Stimulated activated CD4-positive, alpha-beta T cell treated with anti-CD3 and anti-CD28 coated beads, Interleukin-15, amount 100 ng/mL, for 24 hours (primary cell): ENCODE data around the gene UBQLN3.

Source experiments
- DNase-seq: peaks from one replicate; pipeline ENCODE4 v3.0.0-alpha.2; 2020

The UBQLN3 gene

DNA sequence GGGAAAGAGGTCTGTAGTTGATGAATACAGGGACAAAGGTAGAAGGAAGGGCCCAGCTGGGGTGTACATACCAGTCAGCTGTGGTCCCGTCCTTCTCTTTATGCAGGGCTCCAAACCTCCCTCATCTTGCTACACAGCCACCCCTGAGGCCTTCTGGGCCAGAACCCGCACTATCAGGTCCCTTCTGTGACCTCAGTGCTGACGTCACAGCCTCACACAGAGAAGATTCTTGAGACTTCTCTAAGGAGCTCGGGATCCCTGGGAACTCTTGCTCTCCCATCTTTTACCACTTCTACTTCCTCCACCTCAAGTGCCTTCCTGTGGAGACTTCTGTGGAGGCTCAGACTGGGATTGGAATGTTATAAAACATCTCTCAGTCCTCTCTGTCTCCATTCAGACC lies at the start of gene UBQLN3:
TSS of gene UBQLN3 (minus strand) at position 155 of the 400 bp plus-strand sequence. CDS start 399 bp downstream, outside the sequence.
- no peak for DNase-seq

DNA sequence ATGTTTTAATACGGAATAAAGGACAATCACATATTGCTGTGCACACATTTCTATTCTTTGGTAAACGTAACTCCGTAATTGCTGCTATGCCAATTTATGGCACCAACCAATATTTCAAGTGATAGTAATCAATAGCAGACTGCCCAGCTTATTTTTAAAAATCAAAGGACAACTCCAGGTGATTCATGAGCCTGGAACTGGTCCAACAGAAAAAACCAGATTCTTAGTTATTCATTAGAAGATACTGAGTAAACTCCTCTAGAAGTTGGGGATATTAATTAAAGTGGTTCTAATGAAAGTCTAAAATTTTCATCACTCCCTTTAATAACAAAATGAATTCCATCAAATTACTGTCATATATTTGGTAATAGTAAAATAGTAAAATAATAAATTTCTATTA lies 48.0 kb upstream of the UBQLN3 start:
- no peak for DNase-seq

DNA sequence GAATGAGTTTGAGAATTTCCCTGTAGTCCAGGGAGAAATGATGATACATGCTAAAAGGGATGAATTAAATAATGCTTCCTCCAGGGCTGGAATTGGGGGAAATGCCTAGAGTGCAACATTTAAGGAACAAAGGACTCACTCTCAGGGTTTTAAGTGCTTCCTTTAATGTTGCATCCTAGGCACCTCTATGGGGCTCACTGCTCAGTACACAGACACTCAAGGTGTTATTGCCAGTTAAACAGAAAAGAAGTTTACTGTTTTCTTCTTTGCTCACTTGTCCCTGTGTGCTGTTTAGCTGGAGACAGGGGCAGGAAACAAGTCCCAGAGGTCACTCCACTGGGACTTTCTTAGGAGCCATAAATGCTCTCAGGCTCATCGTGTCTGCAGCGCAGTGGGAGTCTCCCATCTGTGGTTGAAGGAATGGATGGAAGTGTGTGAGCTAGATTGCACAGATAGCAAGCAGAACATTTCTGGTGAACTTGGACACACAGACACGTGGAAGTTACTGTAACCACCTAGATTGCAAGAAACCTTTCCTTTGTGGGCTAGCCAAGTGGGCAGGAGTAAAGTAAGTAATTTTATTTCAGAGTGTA lies 46.9 kb upstream of the UBQLN3 start:
- DNase-seq, result no peak

DNA sequence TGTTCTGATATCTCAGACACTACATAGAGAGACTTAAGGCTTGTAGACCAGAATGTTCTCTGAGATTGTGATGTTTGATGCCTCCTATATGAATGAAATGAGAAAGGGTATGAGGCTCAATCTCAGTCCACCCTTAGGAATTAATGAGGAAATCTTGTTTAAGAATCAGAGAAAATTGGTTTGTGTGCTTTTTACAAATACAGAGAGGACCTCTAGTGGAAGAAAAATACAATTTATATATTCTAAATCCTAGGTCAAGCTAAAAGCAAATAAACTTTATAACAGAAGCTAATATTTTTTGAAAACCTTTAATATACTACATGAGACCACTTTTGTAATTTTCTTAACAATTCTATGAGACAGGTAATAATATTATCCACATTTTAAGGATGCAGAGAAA lies 43.6 kb upstream of the UBQLN3 start:
- DNase-seq, result no peak

DNA sequence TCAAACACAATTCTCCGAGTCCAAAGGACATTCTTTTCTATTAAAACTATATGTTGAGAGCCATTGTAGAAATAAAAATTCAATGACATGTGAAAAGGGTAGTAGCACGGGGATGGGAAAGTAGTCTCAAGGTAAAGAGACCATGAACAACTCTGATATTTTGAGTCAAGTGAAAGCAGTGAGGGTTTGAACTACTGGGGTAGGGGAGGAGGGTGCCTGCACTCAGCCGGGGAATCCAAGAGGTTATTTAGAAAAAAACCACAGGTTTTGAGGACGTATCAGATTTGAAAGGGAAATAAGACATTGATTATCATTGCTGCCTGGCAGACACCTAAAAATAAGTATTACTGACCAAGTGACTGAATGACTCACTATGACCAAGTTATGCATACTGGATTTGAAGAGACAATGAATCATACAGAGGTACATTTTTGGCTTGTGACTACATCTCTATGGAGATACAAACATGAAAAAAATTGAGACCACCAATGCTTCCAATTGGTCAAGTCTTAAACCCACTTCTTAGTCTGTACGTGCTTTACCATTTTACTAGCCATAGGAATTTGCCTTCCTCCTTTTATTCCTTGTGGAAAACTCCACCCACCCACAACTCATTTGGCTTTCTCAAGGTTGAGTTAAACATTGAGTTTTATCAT lies 40.8 kb upstream of the UBQLN3 start:
- DNase-seq, result no peak

DNA sequence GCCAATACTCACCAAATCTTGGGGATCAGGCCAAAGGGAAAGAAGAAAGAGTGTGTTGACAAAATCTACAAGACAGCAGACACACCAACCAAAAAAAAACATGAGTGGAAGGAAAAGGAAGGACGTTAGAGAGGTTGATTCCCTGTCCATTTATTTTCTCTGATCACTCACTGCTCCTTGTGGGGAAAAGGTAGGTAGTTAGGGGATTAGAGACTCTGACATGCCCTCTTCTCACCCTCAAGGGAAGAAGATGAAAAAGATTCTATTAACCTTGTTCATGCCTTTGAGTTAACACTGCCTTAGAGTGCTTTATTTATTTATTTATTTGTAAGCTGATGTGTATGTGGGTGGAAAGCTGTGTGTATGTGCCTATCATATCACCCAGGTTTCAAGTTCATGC lies 38.7 kb upstream of the UBQLN3 start, which contains the start of gene OR52H1:
TSS of gene OR52H1 (minus strand) at position 101 of the 400 bp plus-strand sequence. CDS start 3,035 bp downstream, outside the sequence.
- no peak for DNase-seq

DNA sequence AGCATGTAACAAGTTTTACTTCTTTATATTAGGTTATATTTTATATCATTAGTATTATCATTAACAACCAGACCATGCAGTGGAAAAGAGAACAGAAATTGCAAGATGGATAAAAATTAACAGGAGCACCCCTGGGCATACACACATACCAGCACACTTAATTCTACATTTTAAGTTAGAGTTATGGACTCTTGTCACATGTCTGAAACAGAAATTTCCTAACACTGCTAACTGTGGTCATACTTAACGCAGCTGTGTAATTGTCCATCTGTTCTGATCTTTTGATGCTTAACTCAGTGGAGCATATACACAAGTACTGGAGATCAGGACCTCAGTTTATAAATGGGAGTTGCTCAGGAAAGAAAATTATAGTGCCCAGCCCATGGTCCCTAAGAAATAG lies 38.2 kb upstream of the UBQLN3 start:
- DNase-seq, result no peak

DNA sequence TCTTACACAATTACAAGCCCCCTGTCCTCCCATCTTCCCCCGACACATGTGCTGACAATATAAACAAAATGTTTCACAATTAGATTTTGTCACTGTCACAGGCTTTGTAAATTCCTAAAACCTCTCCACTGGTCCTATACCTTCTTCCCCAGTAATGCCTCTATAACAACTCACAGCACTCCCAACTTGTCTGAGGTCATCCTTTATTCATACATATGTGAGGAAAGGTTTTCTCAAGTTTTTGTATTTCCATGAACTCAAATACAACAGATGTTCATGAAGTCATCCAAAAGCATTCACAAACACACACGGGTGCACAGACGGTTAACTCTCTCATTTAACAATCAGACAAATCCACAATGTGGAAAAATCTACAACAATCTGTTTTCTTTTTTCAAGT lies 36.7 kb upstream of the UBQLN3 start:
- DNase-seq, result no peak

DNA sequence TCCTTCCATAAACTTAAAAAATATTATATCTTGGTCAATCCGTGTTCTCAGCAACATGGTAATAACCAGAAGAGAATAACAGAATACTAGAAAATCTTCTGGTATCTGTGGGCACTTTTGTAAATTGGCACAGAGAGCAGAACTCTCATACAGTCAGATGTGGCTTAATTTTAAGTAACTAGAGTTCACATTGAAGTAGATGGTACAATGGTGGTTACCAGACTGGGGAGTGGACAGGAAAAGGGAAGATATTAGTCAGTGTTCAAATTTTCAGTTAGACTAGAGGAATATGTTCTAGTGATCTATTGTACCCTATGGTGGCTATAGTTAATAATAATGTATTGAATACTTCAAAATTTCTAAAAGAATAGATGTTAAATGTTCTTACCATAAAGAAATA lies 31.7 kb upstream of the UBQLN3 start:
- DNase-seq, result no peak

DNA sequence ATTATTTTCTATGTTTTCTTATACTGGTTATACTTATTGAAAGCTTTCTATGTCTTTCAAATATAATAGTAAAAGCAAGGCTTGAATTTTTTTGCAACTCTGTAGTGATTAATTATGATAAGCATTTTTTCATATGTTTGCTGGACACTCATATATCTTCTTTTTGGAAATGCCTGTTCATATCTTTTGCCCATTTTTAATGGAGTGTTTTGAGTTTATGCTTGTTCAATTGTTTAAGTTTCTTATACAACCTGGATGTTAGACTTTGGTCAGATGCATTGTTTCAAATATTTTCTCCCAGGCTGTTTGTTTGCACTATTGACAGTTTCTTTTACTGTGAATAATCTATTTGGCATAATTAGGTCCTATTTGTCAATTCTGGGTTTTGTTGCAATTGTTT lies 26.7 kb upstream of the UBQLN3 start:
- DNase-seq, result no peak

DNA sequence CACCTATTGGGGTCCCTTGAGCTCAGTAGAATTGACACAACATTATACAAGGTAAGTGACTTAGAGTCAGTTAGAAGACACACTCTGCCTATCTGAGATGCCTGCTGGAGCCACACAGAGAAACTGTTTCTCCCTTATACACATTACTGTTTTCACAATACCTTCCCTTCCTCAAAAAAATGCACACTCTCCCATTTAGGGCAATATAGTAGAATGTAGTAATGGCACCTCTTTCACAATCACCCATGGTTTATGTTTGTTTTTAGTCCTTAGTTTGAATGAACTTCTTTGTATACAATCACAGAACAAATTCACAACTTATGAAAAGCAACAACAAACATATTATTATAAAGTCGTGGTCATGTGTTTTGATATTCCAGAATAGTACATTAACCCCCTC lies 24.3 kb upstream of the UBQLN3 start:
- no peak for DNase-seq

DNA sequence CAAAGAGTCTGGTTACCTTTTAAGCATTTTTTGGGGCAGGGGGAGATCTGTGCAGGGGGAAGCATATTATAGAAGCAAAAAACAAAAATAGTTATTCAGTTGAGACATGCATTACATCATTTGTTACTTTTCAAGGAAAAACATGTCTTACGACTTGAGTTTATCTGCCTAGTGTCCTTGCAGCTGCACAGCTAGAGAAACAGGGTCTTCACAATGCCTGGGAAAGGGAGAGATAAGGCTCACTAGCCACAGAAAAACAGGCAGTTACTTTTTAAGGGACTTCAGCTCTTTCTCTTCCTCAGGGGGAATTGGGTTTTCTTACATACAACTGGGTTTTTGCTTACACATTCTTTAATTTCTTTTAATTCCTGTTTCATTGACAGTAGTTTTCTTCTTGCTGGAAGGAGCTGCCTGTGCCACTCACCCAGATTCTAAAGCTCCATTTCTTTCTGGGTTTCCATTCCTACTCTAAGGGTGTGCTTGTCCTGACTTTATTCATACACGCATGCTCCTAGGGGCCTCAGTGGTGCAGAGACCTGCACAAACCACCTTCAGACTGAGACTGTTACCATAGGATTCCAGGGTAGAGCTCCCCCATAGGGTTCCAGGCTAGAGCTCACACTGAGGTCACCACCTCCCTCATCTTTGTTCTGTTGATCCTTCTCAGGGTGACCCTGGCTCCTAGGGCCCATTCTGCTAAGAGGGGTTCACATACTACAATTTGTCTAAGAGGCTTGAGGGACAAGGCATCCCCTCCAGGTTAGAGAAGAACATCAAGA lies 21.5 kb upstream of the UBQLN3 start:
- no peak for DNase-seq

DNA sequence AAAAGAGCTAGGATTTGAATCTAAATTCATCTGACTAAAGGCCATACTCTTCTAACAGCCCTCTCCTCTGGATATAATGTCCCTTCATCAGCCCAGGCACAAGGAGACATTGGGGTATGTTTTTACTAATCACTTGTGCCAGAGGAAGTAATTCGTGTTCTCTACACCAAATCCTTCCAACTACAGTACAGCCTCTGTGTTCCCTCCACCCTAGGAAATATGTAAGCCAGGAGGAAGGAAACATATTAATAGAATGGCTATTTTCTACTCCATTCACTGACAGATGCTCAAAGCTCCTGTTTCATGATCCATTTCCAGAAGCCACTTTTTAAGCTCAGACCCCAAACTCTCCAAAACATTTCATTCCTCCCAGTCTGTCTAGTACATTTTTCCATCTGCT lies 18.7 kb upstream of the UBQLN3 start:
- DNase-seq, result no peak

DNA sequence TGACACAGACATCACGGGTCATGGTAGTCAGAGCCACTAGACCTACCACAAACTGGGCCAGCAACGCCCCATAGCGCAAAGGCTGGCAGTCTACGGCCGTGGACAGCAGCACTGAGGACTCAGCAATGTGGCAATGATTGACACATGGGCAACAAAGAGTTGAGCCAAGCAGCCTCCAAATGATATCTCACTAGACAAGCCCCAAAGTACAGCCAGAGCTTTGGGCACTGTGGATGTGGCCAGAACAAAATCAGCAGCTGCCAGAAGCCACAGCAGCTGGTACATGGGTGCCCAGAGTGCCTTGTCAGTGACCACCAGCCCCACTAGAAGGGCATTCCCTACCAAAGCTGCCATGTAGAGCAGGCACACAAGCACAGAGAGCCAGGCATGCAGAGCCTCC lies 18.0 kb upstream of the UBQLN3 start:
- no peak for DNase-seq

DNA sequence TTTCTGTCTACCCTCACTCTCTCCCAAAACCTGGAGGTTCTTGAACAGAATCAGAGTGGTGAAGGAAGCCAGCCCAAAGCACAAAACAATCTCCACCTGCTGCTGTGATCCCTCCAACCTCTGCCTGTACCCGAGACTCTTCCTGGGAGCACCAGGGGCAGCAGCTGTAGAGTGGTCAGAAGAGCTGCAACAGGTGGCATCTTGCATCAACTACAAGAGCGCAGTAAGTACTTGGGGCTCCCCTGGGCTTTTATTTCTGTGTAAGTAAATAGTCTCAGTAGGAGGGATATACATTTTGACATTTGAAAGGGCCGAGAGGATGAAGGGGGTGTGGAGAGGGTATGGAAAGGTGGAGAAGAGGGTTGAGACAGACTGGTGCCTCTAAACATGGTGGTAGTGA lies 15.0 kb upstream of the UBQLN3 start:
- no peak for DNase-seq

DNA sequence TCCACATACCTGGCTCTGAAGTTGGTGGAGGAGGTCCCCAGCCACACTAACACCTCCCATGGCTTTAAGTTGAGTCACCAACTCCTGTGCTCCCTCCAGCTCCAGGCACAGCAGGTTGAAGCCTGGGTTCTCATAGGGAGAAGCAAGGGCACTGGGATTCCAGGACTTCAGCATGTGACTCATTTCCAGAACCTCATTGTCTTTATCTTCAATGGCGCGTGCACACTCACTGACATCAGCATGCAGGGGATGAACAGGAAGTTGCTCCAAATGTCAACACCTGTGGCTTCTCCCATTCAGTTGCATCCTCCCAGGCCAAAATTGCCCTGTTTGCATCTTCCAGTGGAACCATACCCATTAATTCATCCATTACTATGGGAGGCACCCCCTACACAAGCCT lies 12.6 kb upstream of the UBQLN3 start:
- DNase-seq, result no peak

DNA sequence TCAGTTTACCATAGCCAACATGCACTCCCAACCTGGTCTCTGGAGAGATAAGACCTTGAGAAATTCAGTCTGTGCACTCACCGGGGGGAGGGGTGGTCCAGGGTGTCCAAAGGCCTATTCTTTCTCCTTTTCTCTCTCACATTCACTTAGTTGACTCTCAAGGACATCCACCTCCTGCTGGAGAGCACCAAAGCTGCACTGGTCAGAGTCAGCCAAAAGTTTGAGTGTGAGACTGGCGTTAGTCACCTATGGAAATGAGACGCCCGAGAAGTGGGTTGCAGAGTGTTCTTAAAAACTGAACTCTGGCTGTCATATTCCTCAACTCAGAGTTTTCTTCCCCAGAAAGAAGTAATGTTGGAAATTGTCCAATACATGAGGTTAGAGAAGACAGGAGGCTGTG lies 11.8 kb upstream of the UBQLN3 start:
- no peak for DNase-seq

DNA sequence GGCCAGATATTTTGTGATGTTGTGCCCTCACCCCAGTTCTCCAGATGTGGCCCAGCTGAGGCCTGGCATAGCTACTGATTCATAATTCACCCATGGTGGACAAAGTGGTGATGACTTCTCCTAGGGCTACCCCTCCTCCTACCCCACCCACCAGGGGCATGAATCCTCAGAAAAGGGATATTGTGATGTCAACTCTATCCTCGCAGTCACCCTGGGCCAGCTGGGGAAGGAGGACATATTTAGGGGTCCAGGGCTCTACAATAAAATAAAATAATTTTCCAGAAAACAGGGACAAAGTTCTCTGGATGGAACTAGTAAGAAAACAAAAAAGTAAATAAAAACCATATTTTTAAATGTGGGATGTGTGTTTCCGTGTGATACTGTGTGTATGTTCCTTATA lies 6.8 kb upstream of the UBQLN3 start, which contains the start of gene UBQLNL:
TSS of gene UBQLNL (minus strand) at position 101 of the 400 bp plus-strand sequence. CDS start 258 bp downstream, outside the sequence.
- no peak for DNase-seq

DNA sequence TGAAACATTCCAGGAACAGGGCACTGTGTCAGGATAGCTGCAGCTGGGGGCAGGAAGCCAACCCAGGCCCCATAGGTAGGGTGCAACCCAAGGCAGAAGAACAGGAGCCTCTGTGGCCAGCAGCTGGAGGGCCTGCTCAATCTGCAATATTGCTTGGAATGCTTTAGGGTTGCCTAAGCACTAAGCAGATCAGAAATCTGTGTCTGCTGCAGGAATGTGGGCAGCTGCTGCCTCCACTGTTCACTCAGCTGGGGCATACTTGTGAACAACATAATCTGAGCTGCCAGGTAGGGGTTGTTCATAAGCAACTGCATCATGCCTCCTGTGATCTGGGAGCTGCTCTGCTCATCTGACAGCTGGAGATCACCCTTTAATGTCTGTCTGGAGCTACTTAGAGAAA lies 5.1 kb upstream of the UBQLN3 start:
- no peak for DNase-seq

DNA sequence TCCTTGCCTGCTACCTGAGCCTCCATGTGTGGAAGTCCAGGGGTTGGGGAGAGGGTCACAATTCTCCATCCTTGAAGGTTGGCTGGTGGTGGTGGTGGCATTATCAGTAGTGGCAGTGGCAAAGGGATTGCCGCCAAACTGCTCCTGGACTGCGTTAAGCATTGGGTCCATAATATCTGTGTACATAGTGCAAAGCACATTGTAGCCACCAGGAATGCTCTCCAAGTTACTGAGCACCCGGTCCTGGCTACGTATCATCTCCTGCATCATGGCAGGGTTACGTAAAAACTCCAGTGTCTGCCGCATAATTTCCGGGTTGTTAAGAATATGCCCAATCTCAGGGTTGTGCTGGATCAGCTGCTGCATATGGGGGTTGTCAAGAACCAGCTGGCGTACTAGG lies 1.2 kb downstream of the UBQLN3 start:
- no peak for DNase-seq

DNA sequence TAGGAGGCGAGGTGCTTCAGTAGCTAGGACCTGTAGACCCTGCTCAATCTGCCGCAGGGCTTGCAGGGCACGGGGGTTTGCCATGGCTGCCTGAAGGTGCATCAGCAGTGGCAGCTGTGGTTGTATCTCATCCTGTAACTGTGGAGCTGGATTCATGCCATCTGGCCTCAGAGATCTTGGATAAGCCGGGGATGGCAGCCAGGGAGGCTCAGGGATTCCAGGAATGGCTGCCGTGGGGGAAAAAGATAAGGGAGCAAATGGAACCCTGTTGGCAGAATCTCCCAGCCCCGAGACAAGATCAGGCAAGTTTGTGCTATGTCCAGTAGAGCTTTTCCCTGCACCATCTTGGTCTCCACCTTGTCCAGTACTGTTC lies 1.8 kb downstream of the UBQLN3 start:
- no peak for DNase-seq

DNA sequence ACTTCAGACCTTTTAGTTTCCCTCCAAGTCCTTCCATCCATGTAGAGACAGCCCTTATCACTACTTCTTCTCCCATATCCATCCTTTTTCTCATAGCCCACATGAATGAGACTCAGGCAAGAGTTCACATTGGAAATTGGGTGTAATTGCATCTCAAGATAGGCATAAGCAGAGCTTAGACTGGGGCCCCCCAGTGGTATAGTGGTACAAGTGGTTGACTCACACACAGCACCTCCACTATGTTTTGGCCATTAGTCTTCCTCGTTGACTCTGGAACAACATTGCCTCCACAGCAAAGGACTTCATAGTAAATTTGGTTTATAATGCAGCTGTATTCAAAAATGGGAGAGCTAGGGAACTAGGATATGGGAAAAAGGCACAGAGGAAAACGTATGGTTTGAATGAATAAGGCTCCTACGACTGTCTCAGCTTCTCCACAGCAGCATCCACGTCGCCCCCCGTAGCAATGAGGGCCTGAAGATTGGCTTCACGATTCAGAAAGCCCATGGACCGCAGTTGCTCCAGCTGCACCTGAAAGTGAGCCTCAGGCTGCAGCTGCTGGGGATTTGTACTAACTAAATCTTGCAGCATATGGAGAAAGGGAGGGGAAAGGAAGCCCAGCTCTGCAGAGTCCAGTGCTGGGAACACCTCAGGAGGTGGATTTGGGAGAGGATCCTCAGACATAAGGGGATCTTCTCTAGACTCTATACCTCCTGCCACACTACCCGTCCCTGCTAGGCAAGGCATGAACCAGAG lies 2.4 kb downstream of the UBQLN3 start:
- DNase-seq, result no peak

DNA sequence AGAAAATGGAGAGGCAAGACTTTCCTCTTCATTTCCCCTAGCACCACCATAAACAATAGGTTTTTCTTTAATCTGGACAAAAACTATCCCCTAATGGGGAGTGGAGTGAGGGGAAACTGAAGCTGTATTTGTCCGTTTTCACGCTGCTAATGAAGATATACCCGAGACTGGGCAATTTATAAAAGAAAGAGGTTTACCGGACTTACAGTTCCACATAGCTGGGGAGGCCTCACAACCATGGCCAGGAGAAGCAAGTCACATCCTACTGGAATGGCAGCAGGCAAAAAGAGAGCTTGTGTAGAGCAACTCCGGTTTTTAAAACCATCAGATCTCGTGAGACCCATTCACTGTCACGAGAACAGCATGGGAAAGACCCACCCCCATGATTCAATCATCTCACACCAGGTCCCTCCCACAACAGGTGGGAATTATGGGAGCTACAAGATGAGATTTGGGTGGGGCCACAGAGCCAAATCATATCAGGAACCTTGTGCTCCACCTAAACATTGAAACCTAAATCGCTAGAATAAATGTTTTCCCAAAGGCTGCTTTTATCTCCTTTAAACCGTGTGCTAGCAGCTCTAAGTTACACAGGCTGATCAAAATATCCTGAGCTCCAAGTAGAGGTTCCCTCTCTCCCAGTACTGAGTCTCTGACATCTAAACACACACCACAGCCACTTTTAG lies 4.3 kb downstream of the UBQLN3 start:
- no peak for DNase-seq
